CD4-positive, alpha-beta memory T cell (primary cell): ENCODE results near the gene FBRS. TPM values are rescaled to one million over a fixed set of nuclear protein-coding genes. Genes with fewer than 3 reads are reported as not detected.

Source experiments
- CTCF ChIA-PET: fragments of 350-600 bp; sonication (Branson Sonifier 250); formaldehyde crosslinking; loops from one replicate; lab custom pipeline; 2021; ENCODE audit warnings: inconsistent platforms; ENCODE audit not compliant: partially characterized antibody; lab: Charles Lee
- POLR2A ChIA-PET: fragments of 350-600 bp; sonication (Branson Sonifier 250); formaldehyde crosslinking; loops from one replicate; lab custom pipeline; 2021; ENCODE audit not compliant: partially characterized antibody; lab: Charles Lee
- DNase-seq, 5 donors: peaks; one replicate each; pipeline versions ENCODE4 v3.0.0 to v3.0.0-alpha.2; 2020 to 2022; ENCODE audit warnings: mixed read lengths in 1 of 5
- H3K27ac ChIP-seq: one replicate; pipeline ENCODE4 v1.7.0; 2013; ENCODE audit warnings: low read depth, low read length
- H3K27me3 ChIP-seq: 2 replicates; pipeline ENCODE4 v1.7.0; 2013; ENCODE audit warnings: mild to moderate bottlenecking, low read length, moderate library complexity; ENCODE audit not compliant: insufficient read depth
- H3K36me3 ChIP-seq: 2 replicates; pipeline ENCODE4 v1.7.0; 2013; ENCODE audit warnings: mild to moderate bottlenecking, low read length, moderate library complexity; ENCODE audit not compliant: insufficient read depth
- H3K4me1 ChIP-seq: 2 replicates; pipeline ENCODE4 v1.7.0; 2013; ENCODE audit warnings: mild to moderate bottlenecking, low read length, moderate library complexity; ENCODE audit not compliant: insufficient read depth
- H3K4me3 ChIP-seq, 2 donors: one replicate each; pipeline ENCODE4 v1.7.0; 2013; ENCODE audit warnings: low read length in 2 of 2, mild to moderate bottlenecking in 1 of 2
- H3K9me3 ChIP-seq, 2 donors: one replicate each; pipeline ENCODE4 v1.7.0; 2013; ENCODE audit warnings: low read length in 2 of 2, control low read depth in 1 of 2; ENCODE audit not compliant: control insufficient read depth in 1 of 2
- H3K27ac Mint-ChIP-seq, 7 donors: one replicate each; pipeline ENCODE4 v1.8.0; 2020 to 2021; ENCODE audit warnings: mixed read lengths in 7 of 7, mild to moderate bottlenecking in 6 of 7, inconsistent platforms in 3 of 7, moderate library complexity in 3 of 7
- H3K27me3 Mint-ChIP-seq, 2 donors: one replicate each; pipeline ENCODE4 v1.8.0; 2020 to 2021; ENCODE audit warnings: mixed read lengths in 2 of 2
- H3K36me3 Mint-ChIP-seq, 2 donors: one replicate each; pipeline ENCODE4 v1.8.0; 2020 to 2021; ENCODE audit warnings: mixed read lengths in 2 of 2, inconsistent platforms in 1 of 2, mild to moderate bottlenecking in 1 of 2
- H3K4me1 Mint-ChIP-seq, 4 donors: one replicate each; pipeline ENCODE4 v1.8.0; 2020 to 2021; ENCODE audit warnings: mixed read lengths in 4 of 4, mild to moderate bottlenecking in 1 of 4
- H3K4me3 Mint-ChIP-seq, 8 donors: one replicate each; pipeline ENCODE4 v1.8.0; 2020 to 2021; ENCODE audit warnings: mixed read lengths in 8 of 8, mild to moderate bottlenecking in 7 of 8, moderate library complexity in 6 of 8, inconsistent platforms in 3 of 8
- H3K9me3 Mint-ChIP-seq, 8 donors: one replicate each; pipeline ENCODE4 v1.8.0; 2020 to 2021; ENCODE audit warnings: mixed read lengths in 8 of 8, mild to moderate bottlenecking in 5 of 8, inconsistent platforms in 3 of 8, moderate library complexity in 1 of 8
- intact Hi-C: fragments of 100-400 bp; cut with micrococcal nuclease; formaldehyde crosslinking; loops from one replicate; pipeline ENCODE4 v1.15.1; 2023
- polyA plus RNA-seq, 2 donors: library from polyadenylated mRNA; unstranded; fragments of 300-500 nt; fragmentation: Illumina TruSeq; gene quantifications; one replicate each; pipeline ENCODE4 v1.2.3, GENCODE V29; 2021
- total RNA-seq, 2 experiments: library from RNA; stranded (reverse); gene quantifications; one replicate each; pipeline ENCODE4 v1.2.3, GENCODE V29; 2021

The FBRS gene
- total and polyA plus RNA-seq, 4 experiments from 2014 or later, result 0.70 to 172 (median 85.9) TPM

DNA sequence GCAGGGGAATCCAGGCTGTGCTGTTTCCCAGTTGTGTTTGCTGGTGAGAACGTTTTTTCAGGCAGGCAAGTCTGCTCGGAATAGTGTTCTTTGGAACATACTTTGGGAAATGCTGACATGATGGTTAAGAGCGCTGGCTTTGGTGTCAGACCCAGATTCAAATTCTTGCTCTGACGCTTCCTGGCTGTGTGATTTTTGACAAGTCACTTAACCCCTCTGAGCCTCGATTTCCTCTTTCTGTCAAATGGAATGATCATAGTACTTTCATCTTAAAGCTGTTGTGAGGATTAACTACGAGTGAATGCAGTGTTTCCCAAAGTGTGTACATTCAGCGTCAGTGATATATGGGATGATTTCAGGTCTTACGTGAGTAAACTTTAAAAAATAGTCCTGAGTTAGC, 4.8 kb downstream of the FBRS start:
- Histone ChIP-seq H3K4me1 (peaks cover 37% of the 10 kb centered on the region), H3K9me3 (no peaks in the 10 kb centered on the region), H3K27ac (no peak overlapping the region), H3K4me3 (no peak overlapping the region), H3K36me3 (peaks cover 68% of the 10 kb centered on the region), H3K27me3 (no peaks in the 10 kb centered on the region)
- H3K27ac Mint-ChIP-seq, result peak overlapping the region in 5 of 7 donors; percentile 51 to 90 (median 86)
- no peak for DNase-seq
- peak overlapping the region in 6 of 8 donors; percentile 15 to 57 (median 28) for H3K4me3 Mint-ChIP-seq
- H3K27me3 Mint-ChIP-seq, result no peaks in the 10 kb centered on the region
- CTCF ChIA-PET, result interaction anchor here (1.0 to 1.1 kb wide), 2 partner anchors 31 to 181 kb away, joined by 3 to 5 read pairs; no protein-coding TSS in a partner anchor
- peaks cover 27 to 48% (median 36%) of the 10 kb centered on the region in 4 donors for H3K4me1 Mint-ChIP-seq
- peaks cover 41 to 69% of the 10 kb centered on the region in 2 donors for H3K36me3 Mint-ChIP-seq
- POLR2A ChIA-PET, result no interaction called here
- intact Hi-C loops, result no loop called here
- peaks cover 0 to 4% (median 0%) of the 10 kb centered on the region in 8 donors for H3K9me3 Mint-ChIP-seq

- Histone ChIP-seq H3K4me3 (no peak overlapping the region), H3K27me3 (no peaks in the 10 kb centered on the region), H3K36me3 (peaks cover 72% of the 10 kb centered on the region), H3K9me3 (no peaks in the 10 kb centered on the region), H3K27ac (peak overlapping the region; percentile 35), H3K4me1 (peaks cover 37% of the 10 kb centered on the region)
- H3K4me1 Mint-ChIP-seq, result peaks cover 27 to 43% (median 34%) of the 10 kb centered on the region in 4 donors
- H3K4me3 Mint-ChIP-seq, result peak overlapping the region in 2 of 8 donors; percentile 7 to 15
- H3K27ac Mint-ChIP-seq, result peak overlapping the region in 6 of 7 donors; percentile 23 to 90 (median 82)
- CTCF ChIA-PET, result interaction anchor here (1.0 to 1.3 kb wide), 3 partner anchors 30 to 181 kb away, joined by 3 to 5 read pairs (median 4); no protein-coding TSS in a partner anchor
- DNase-seq, result no peak
- H3K27me3 Mint-ChIP-seq, result no peaks in the 10 kb centered on the region
- intact Hi-C loops, result no loop called here
- H3K9me3 Mint-ChIP-seq, result no peaks in the 10 kb centered on the region
- peaks cover 45 to 66% of the 10 kb centered on the region in 2 donors for H3K36me3 Mint-ChIP-seq
- POLR2A ChIA-PET, result no interaction called here
Measured at GRCh38 chr16:30663820-30664219, 5.6 kb downstream of the FBRS start.

DNA sequence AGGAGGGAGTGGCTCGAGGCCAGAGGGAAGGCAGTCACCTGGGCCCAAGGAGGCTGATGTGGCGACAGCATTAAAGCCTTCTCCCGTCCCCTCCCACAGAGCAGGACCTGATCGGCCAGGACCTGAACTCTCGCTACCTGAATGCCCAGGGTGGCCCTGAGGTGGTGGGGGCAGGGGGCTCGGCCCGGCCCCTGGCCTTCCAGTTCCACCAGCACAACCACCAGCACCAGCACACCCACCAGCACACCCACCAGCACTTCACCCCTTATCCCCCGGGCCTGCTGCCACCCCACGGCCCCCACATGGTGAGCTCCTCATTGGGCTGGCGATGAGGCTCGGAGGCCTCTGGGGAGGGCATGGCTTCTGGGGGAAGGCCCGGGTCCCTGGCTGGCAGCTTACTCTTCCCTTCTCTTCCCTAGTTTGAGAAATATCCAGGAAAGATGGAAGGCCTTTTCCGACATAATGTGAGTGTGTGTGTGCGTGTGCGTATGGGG, 6.4 kb downstream of the FBRS start:
- no peak for DNase-seq
- H3K36me3 Mint-ChIP-seq, result peaks cover 45 to 66% of the 10 kb centered on the region in 2 donors
- H3K27me3 ChIP-seq, result no peaks in the 10 kb centered on the region
- no peaks in the 10 kb centered on the region for H3K9me3 ChIP-seq
- no peaks in the 10 kb centered on the region for H3K9me3 Mint-ChIP-seq
- H3K4me3 Mint-ChIP-seq, result no peak overlapping the region
- intact Hi-C loops, result no loop called here
- H3K4me1 ChIP-seq, result peaks cover 37% of the 10 kb centered on the region
- ChIA-PET POLR2A (interaction anchor here (1.1 kb wide), 1 partner anchor 33 kb away, joined by 5 read pairs; no protein-coding TSS in a partner anchor), CTCF (interaction anchor here (1.3 to 3.0 kb wide), 2 partner anchors 29 to 35 kb away, joined by 4 to 17 read pairs; no protein-coding TSS in a partner anchor)
- peaks cover 77% of the 10 kb centered on the region for H3K36me3 ChIP-seq
- no peak overlapping the region for H3K4me3 ChIP-seq
- no peak overlapping the region for H3K27ac ChIP-seq
- peak overlapping the region in 2 of 7 donors; percentile 46 to 74 for H3K27ac Mint-ChIP-seq
- H3K27me3 Mint-ChIP-seq, result no peaks in the 10 kb centered on the region
- H3K4me1 Mint-ChIP-seq, result peaks cover 27 to 42% (median 33%) of the 10 kb centered on the region in 4 donors

- H3K36me3 Mint-ChIP-seq, result peaks cover 45 to 71% of the 10 kb centered on the region in 2 donors
Measured at GRCh38 chr16:30665155-30665829, 7.1 kb downstream of the FBRS start.

GRCh38 chr16:30665830-30666190, 7.6 kb downstream of the FBRS start:
- H3K27ac Mint-ChIP-seq, result peak overlapping the region in 3 of 7 donors; percentile 12 to 24 (median 13)
- DNase-seq, result no peak
- H3K36me3 Mint-ChIP-seq, result peaks cover 41 to 70% of the 10 kb centered on the region in 2 donors
- H3K27me3 Mint-ChIP-seq, result no peaks in the 10 kb centered on the region
- CTCF ChIA-PET, result interaction anchor here (1.2 to 3.0 kb wide), 2 partner anchors 28 to 256 kb away, joined by 4 to 17 read pairs; no protein-coding TSS in a partner anchor
- no peaks in the 10 kb centered on the region for H3K9me3 Mint-ChIP-seq
- POLR2A ChIA-PET, result interaction anchor here (0.7 kb wide), 1 partner anchor 54 kb away, joined by 3 read pairs; no protein-coding TSS in a partner anchor
- H3K36me3 ChIP-seq, result peaks cover 83% of the 10 kb centered on the region
- H3K4me3 Mint-ChIP-seq, result no peak overlapping the region
- H3K4me1 ChIP-seq, result peaks cover 31% of the 10 kb centered on the region
- H3K4me1 Mint-ChIP-seq, result peaks cover 23 to 36% (median 28%) of the 10 kb centered on the region in 4 donors
- no peaks in the 10 kb centered on the region for H3K9me3 ChIP-seq
- no peak overlapping the region for H3K27ac ChIP-seq
- H3K4me3 ChIP-seq, result no peak overlapping the region
- H3K27me3 ChIP-seq, result no peaks in the 10 kb centered on the region
- intact Hi-C loops, result no loop called here

More at GRCh38 chr16:30665155-30665829, 7.1 kb downstream of the FBRS start:
- Mint-ChIP-seq H3K27me3 (no peaks in the 10 kb centered on the region), H3K4me3 (peak overlapping the region in 1 of 8 donors; percentile 44), H3K27ac (peak overlapping the region in 3 of 7 donors; percentile 29 to 74 (median 46)), H3K9me3 (no peaks in the 10 kb centered on the region), H3K4me1 (peaks cover 27 to 41% (median 33%) of the 10 kb centered on the region in 4 donors)
- Histone ChIP-seq H3K27me3 (no peaks in the 10 kb centered on the region), H3K4me1 (peaks cover 36% of the 10 kb centered on the region), H3K9me3 (no peaks in the 10 kb centered on the region), H3K36me3 (peaks cover 83% of the 10 kb centered on the region), H3K27ac (no peak overlapping the region), H3K4me3 (no peak overlapping the region)
- intact Hi-C loops, result no loop called here
- DNase-seq, result no peak
- ChIA-PET CTCF (interaction anchor here (1.2 to 3.0 kb wide), 3 partner anchors 29 to 256 kb away, joined by 4 to 17 read pairs (median 4); no protein-coding TSS in a partner anchor), POLR2A (interaction anchor here (0.7 to 1.1 kb wide), 2 partner anchors 32 to 54 kb away, joined by 3 to 5 read pairs; no protein-coding TSS in a partner anchor)

- H3K4me3 ChIP-seq, result no peak overlapping the region
- no peaks in the 10 kb centered on the region for H3K27me3 ChIP-seq
- POLR2A ChIA-PET, result no interaction called here
- peaks cover 23% of the 10 kb centered on the region for H3K4me1 ChIP-seq
- CTCF ChIA-PET, result interaction anchor here (3.0 kb wide), 1 partner anchor 27 kb away, joined by 17 read pairs; no protein-coding TSS in a partner anchor
- no peak overlapping the region for H3K27ac ChIP-seq
- H3K36me3 ChIP-seq, result peaks cover 75% of the 10 kb centered on the region
- intact Hi-C loops, result no loop called here
- no peak for DNase-seq
- Mint-ChIP-seq H3K27ac (peak overlapping the region in 3 of 7 donors; percentile 4 to 68 (median 24)), H3K4me3 (no peak overlapping the region), H3K27me3 (no peaks in the 10 kb centered on the region), H3K9me3 (no peaks in the 10 kb centered on the region), H3K4me1 (peaks cover 16 to 27% (median 20%) of the 10 kb centered on the region in 4 donors), H3K36me3 (peaks cover 33 to 64% of the 10 kb centered on the region in 2 donors)
- no peaks in the 10 kb centered on the region for H3K9me3 ChIP-seq
Measured at GRCh38 chr16:30666681-30667080, 8.4 kb downstream of the FBRS start.
